K562 (cell line): ENCODE measurements around the gene ADAM10. TPM values are rescaled to one million over a fixed set of nuclear protein-coding genes. Genes with fewer than 3 reads are reported as not detected.

Experiments
- ARID1B ChIP-seq: fragments of 450-650 bp; IDR thresholded peaks from 2 replicates; pipeline ENCODE4 v1.6.1; 2016; ENCODE audit warnings: antibody characterized with exemption, mild to moderate bottlenecking, inconsistent platforms
- BHLHE40 ChIP-seq: IDR thresholded peaks from 2 replicates; pipeline ENCODE4 v1.6.1; 2011; ENCODE audit warnings: low read length, improper control_type of control experiment
- CBFA2T3 ChIP-seq: fragments of 450-650 bp; IDR thresholded peaks from 2 replicates; pipeline ENCODE4 v1.6.1; 2017
- CHD2 ChIP-seq: IDR thresholded peaks from 2 replicates; pipeline ENCODE4 v1.6.1; 2011; ENCODE audit warnings: low read depth, low read length
- CREBBP ChIP-seq: IDR thresholded peaks from one replicate; pipeline ENCODE4 v1.6.1; 2012; ENCODE audit warnings: low read depth, mild to moderate bottlenecking, control low read depth, inconsistent platforms, low read length
- CREM ChIP-seq: IDR thresholded peaks from 2 replicates; pipeline ENCODE4 v1.6.1; 2014; ENCODE audit warnings: antibody characterized with exemption, low read depth
- EZH2 ChIP-seq: IDR thresholded peaks from 2 replicates; pipeline ENCODE4 v1.6.1; 2012; ENCODE audit warnings: low read depth, mild to moderate bottlenecking, inconsistent platforms, low read length, borderline replicate concordance
- FOXA1 ChIP-seq: fragments of 450-650 bp; IDR thresholded peaks from 2 replicates; pipeline ENCODE4 v1.6.1; 2016; ENCODE audit warnings: mild to moderate bottlenecking, borderline replicate concordance
- GABPA ChIP-seq: fragments of 200-800 bp; sonication (Bioruptor generic); conservative IDR thresholded peaks from 2 replicates; pipeline ENCODE4 v1.6.1; 2016; ENCODE audit warnings: low read depth, missing genetic modification characterization, missing compliant biosample characterization
- HMGN3 ChIP-seq: IDR thresholded peaks from 2 replicates; pipeline ENCODE4 v1.6.1; 2011; ENCODE audit warnings: borderline replicate concordance, low read depth, mild to moderate bottlenecking, mixed read lengths, low read length; ENCODE audit not compliant: insufficient read length; ENCODE audit errors: extremely low read depth
- MTA2 ChIP-seq: fragments of 450-650 bp; IDR thresholded peaks from 2 replicates; pipeline ENCODE4 v1.6.1; 2016; ENCODE audit warnings: low read depth
- NFATC3 ChIP-seq: fragments of 450-650 bp; IDR thresholded peaks from 2 replicates; pipeline ENCODE4 v1.6.1; 2017; ENCODE audit warnings: mild to moderate bottlenecking
- SUPT5H ChIP-seq: fragments of 450-650 bp; IDR thresholded peaks from 2 replicates; pipeline ENCODE4 v1.6.1; 2016
- TOE1 ChIP-seq, 2 experiments: fragments of 450-650 bp in 1 of 2; sonication (generic) in 1 of 2; formaldehyde crosslinking in 1 of 2; IDR thresholded peaks; 2 replicates each; pipeline versions ENCODE4 v1.7.1 to v1.8.0; 2016 to 2022; ENCODE audit warnings: borderline replicate concordance in 2 of 2, mild to moderate bottlenecking in 2 of 2, antibody characterized with exemption in 1 of 2, inconsistent platforms in 1 of 2, low read depth in 1 of 2, missing genetic modification reagents in 1 of 2, moderate library complexity in 1 of 2
- YY1 ChIP-seq, 3 experiments: IDR thresholded peaks; 2 replicates each; pipeline ENCODE4 v1.6.1; 2011; ENCODE audit warnings: low read length in 2 of 3, mild to moderate bottlenecking in 2 of 3, moderate library complexity in 2 of 3, borderline replicate concordance in 1 of 3, control low read depth in 1 of 3, low read depth in 1 of 3; ENCODE audit not compliant: insufficient read depth in 3 of 3, insufficient replicate concordance in 2 of 3, control insufficient read depth in 1 of 3, insufficient read length in 1 of 3; ENCODE audit errors: extremely low read depth in 1 of 3
- ZFX ChIP-seq: sonication (generic); formaldehyde crosslinking; IDR thresholded peaks from 2 replicates; pipeline ENCODE4 v1.8.0; 2022; ENCODE audit warnings: mild to moderate bottlenecking, missing genetic modification reagents, moderate library complexity
- ZNF184 ChIP-seq: sonication (generic); formaldehyde crosslinking; IDR thresholded peaks from 2 replicates; pipeline ENCODE4 v1.5.0; 2020; ENCODE audit warnings: missing genetic modification reagents
- polyA plus RNA-seq, 8 experiments: library from polyadenylated mRNA; depleted of rRNA in 4 of 8; stranded (reverse) in 5 of 8; unstranded in 3 of 8; fragments of >200 nt; fragmentation: Nextera tagmentation in 2 of 8; fragmentation: Illumina TruSeq in 1 of 8; extraction: Ambion mirVana in 2 of 8; extraction: Trizol in 1 of 8; gene quantifications; 2 replicates each; pipeline versions ENCODE4 v1.2.1 to v1.2.3, GENCODE V29; 2011 to 2014; ENCODE audit warnings: inconsistent platforms in 1 of 8, missing spikeins in 1 of 8
- total RNA-seq, 7 experiments: library from RNA; depleted of rRNA in 6 of 7; stranded (reverse); fragments of >200 nt in 6 of 7; fragmentation: Illumina TruSeq in 2 of 7; extraction: Trizol in 2 of 7; gene quantifications; 2 replicates each; pipeline versions ENCODE4 v1.2.1 to v1.2.3, GENCODE V29; 2011 to 2021; ENCODE audit warnings: low replicate concordance in 1 of 7
- TF ChIP-seq, protein P1 (sequence below): fragments of 450-650 bp; formaldehyde crosslinking; IDR thresholded peaks from 2 replicates; pipeline ENCODE4 v1.4.0; 2020; ENCODE audit warnings: mild to moderate bottlenecking, mixed read lengths

Gene ADAM10
- total and polyA plus RNA-seq, 9 of the 15 experiments (the other 6 are each of a cell fraction or from before 2014, with no cell fraction given) = 11.9 to 152 (median 57.3) TPM

DNA sequence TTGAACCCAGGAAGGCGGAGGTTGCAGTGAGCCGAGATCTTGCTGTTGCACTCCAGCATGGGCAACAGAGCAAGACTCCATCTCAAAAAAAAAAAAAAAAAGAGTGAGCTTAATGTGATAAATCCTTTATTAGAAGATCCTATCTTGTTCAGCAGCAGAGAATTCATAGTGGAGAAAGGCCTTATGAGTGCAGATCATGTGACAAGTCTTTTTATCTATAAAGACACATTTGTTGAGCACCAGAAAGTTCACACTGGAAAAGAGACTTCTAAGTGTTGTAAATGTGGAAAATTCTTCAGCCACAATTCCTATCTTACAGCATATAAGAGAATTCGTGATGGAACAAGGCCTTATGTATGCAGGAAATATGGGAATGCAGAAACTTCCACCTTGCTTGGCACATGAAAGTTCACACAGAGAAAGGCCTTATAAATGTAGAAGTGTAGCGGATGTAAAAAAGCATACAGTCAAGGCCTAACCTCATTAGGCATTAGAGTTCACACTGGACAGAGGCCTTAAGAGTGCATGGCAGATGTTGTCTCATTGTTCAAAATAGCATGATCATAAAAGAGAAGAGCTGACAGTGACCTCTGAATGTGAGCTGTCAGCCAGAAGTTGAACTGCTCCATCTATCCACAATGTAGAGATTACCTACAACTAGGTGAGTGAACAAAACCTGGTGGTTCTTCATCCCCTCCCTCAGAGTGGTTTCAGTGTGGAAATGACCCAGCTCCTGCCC is 16.7 kb downstream of the ADAM10 start (continued):
- TF ChIP-seq, protein P1, sequence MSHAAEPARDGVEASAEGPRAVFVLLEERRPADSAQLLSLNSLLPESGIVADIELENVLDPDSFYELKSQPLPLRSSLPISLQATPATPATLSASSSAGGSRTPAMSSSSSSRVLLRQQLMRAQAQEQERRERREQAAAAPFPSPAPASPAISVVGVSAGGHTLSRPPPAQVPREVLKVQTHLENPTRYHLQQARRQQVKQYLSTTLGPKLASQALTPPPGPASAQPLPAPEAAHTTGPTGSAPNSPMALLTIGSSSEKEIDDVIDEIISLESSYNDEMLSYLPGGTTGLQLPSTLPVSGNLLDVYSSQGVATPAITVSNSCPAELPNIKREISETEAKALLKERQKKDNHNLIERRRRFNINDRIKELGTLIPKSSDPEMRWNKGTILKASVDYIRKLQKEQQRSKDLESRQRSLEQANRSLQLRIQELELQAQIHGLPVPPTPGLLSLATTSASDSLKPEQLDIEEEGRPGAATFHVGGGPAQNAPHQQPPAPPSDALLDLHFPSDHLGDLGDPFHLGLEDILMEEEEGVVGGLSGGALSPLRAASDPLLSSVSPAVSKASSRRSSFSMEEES (CRISPR knock-in tag) = peak; percentile 84
- TF ChIP-seq BHLHE40 (0 out of 2 replicates have a peak, but pooled peaks have one; percentile 9), CREM (no peak), CREBBP (no peak), HMGN3 (no peak), CBFA2T3 (0 out of 2 replicates have a peak, but pooled peaks have one; percentile 24), YY1 (IDR thresholded peaks at IDR 0.05; ENCODE audit: borderline replicate concordance in 1 of 3, control insufficient read depth in 1 of 3, extremely low read depth in 1 of 3, insufficient read depth in 3 of 3, insufficient read length in 1 of 3, insufficient replicate concordance in 2 of 3, low read depth in 1 of 3, low read length in 2 of 3) (no peak), GABPA (no peak), ARID1B (peak; percentile 23; the same call in 1 of the 2 replicates), MTA2 (0 out of 2 replicates have a peak, but pooled peaks have one; percentile 11), FOXA1 (no peak), NFATC3 (no peak), ZNF184 (CRISPR knock-in tag) (no peak), TOE1 (IDR thresholded peaks at IDR 0.05; ENCODE audit: borderline replicate concordance) (peak; percentile 42; the same call in 1 of the 2 replicates), TOE1 (CRISPR knock-in tag; IDR thresholded peaks at IDR 0.05; ENCODE audit: borderline replicate concordance, low read depth) (no peak), EZH2 (no peak), ZFX (CRISPR knock-in tag) (peak; percentile 40; the same call in 1 of the 2 replicates), CHD2 (no peak), SUPT5H (no peak)
- TF ChIP-seq, all 486 proteins: peak for 8
